Effector memory CD8-positive, alpha-beta T cell (primary cell): ENCODE measurements around the gene UROC1.

Experiments
- ATAC-seq: fragments of 150-1000 bp; cut with Tn5 transposase; replicated peaks from 2 replicates; pipeline ENCODE4 v1.10.0; 2021; ENCODE audit warnings: mild to moderate bottlenecking, moderate library complexity
- DNase-seq, 3 experiments: peaks; one replicate each; pipeline ENCODE4 v3.0.0; 2021
- H3K27ac Mint-ChIP-seq, 2 donors: one replicate each; pipeline ENCODE4 v1.8.0; 2022; ENCODE audit warnings: mild to moderate bottlenecking in 2 of 2, mixed read lengths in 2 of 2, moderate library complexity in 2 of 2
- H3K27me3 Mint-ChIP-seq, 2 donors: one replicate each; pipeline ENCODE4 v1.8.0; 2022; ENCODE audit warnings: mixed read lengths in 2 of 2
- H3K36me3 Mint-ChIP-seq: one replicate; pipeline ENCODE4 v1.8.0; 2022; ENCODE audit warnings: mild to moderate bottlenecking, moderate library complexity, mixed read lengths; ENCODE audit not compliant: insufficient read depth
- H3K4me1 Mint-ChIP-seq, 2 donors: one replicate each; pipeline ENCODE4 v1.8.0; 2022; ENCODE audit warnings: low read depth in 2 of 2, mixed read lengths in 2 of 2
- H3K4me3 Mint-ChIP-seq, 2 donors: one replicate each; pipeline ENCODE4 v1.8.0; 2022; ENCODE audit warnings: mild to moderate bottlenecking in 2 of 2, mixed read lengths in 2 of 2, moderate library complexity in 2 of 2
- H3K9me3 Mint-ChIP-seq, 2 donors: one replicate each; pipeline ENCODE4 v1.8.0; 2022; ENCODE audit warnings: mixed read lengths in 2 of 2
- total RNA-seq, 9 experiments: gene quantifications; one replicate each; lab custom pipeline; 2026; lab: John Stamatoyannopoulos, UW

The UROC1 gene
- 0 to 0.11 (median 0) reads per million in 9 experiments for total RNA-seq

DNA sequence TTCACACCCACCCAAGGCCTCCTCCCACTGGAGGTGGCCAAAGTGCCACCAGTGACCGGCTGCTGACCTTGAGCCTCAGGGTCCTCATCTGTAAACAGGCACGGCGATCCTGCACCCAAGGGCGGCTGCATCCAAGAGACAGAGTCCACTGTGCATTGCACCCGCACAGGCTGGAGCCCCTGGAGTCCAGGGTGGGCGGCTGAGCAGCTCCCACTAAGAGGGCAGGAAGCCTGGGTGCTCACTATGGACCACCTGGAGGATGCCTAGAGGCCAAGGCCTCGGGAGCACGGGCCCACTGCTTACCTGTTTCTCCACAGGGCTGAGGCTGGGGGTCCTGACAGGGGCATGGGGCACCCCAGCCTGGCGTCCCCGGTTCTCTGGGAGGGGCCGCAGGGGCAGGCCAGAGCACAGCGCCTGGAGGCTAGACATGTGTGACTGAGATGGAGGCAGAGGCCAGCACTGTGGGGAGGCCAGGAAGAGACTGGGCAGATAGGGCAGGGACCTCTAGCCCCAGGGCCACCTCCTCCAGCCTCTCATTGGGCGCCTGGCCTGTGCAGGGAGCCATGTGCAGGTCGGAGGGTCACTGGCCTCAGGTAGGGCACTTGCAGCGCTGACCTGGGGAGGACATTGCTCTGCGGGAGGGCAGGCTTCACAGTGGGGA is at the start of gene UROC1:
Gene UROC1 (minus strand): TSS at position 483 of the 661 bp plus-strand sequence. CDS start 54 bp downstream, at position 429.
- Mint-ChIP-seq H3K27me3 (peaks cover 5 to 27% of the 10 kb centered on the region in 2 donors), H3K9me3 (no peaks in the 10 kb centered on the region), H3K4me3 (no peak within 1 kb of the TSS), H3K27ac (no peak within 1 kb of the TSS), H3K4me1 (peaks cover 0 to 3% of the 10 kb centered on the region in 2 donors), H3K36me3 (no peaks in the 10 kb centered on the region)
- ATAC-seq: no peak
- no peak for DNase-seq

DNA sequence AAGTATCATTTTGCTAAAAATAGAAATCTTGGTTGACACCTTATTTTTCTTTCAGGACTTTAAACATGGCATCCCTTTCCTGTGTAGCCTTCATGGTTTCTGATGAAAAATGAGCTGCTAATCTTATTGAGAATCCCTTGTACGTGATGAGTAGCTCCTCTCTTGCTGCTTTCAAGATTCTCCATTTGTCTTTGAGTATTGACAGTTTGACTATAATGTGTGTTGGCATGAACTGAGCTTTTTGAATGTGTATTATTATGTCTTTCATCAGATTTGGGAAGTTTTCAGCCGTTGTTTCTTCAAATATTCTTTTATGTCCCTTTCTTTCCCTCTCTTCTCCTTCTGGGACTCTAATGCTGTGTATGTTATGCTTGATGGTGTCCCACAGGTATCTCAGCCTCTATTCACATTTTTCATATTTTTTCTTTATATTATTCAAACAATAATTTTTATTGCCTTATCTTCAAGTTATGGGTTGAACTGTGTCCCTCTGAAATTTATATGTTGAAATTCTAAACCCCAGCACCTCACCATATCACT is 45.2 kb upstream of the UROC1 start:
- H3K4me1 Mint-ChIP-seq: no peaks in the 10 kb centered on the region
- H3K27ac Mint-ChIP-seq: no peak overlapping the region

DNA sequence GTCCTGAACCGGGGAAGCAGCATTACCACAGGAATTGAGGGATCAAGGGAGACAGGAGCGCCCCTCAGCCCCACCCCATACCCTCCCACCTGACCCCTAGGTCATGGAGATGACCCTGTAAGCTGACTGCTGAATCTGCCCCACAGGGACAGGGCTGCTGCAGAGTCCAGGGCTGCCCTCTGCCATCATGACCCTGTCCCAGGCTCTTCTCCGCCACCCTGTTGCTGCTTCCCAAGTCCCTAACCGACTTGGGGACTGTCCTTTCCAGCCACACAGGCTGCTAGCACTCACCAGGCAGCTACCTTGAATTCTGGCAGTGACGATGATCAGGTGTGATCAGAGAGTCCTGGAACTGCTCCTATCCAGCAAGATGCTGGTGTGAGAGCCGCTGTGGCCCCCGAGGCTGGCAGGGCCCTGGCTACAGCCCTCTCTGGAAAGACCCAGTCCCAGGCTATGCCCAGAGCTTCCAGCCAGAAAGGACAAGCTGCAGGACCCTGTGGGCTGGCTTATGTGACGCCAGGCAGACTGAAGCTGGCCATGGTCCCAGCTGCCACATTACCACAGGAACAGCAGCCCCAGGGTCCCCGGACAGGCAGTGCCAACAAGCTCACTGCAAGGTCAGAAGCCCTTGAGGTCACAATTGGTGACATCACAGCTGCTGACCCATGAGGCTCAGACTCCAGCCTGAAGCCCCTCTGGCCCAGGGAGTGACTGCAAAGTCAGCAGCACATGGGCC is 40.9 kb upstream of the UROC1 start, which contains the start of gene C3orf22:
Gene C3orf22 (minus strand): TSS at position 597 of the 736 bp plus-strand sequence. CDS start 5,542 bp downstream, outside the sequence.
- H3K9me3 Mint-ChIP-seq: no peaks in the 10 kb centered on the region
- DNase-seq (no peak), ATAC-seq (no peak)
- H3K27me3 Mint-ChIP-seq: peaks cover 7% of the 10 kb centered on the region in 2 donors
- H3K27ac Mint-ChIP-seq: no peak within 1 kb of the TSS
- H3K4me1 Mint-ChIP-seq: no peaks in the 10 kb centered on the region
- no peaks in the 10 kb centered on the region for H3K36me3 Mint-ChIP-seq
- no peak within 1 kb of the TSS for H3K4me3 Mint-ChIP-seq

More for the DNA sequence above, 45.2 kb upstream of the UROC1 start:
- DNase-seq: no peak
- no peak overlapping the region for H3K4me3 Mint-ChIP-seq
- no peaks in the 10 kb centered on the region for H3K9me3 Mint-ChIP-seq
- no peak for ATAC-seq
- peaks cover 28 to 36% of the 10 kb centered on the region in 2 donors for H3K27me3 Mint-ChIP-seq
- no peaks in the 10 kb centered on the region for H3K36me3 Mint-ChIP-seq

DNA sequence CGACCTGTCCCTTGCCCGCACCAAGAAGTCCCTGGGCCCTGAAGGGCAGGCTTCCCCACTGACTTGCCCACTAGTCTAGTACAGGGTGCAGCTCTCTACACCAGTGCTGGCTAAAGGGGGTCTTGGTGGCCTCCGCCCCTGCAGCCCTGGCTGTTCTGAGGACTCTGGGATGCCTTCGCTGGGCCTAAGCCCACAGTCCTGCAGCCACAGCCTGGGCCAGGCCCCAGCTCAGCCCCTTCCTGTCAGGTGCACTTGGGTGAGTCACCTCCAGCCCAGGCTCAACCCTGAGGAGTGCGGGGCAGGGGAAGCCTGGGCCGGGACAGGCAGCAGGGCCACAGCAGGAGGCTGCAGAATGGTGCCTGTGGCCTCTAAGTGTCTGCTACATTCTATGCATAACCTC is 40.2 kb upstream of the UROC1 start:
- DNase-seq (no peak), ATAC-seq (no peak)
- Mint-ChIP-seq H3K36me3 (no peaks in the 10 kb centered on the region), H3K4me1 (no peaks in the 10 kb centered on the region), H3K27me3 (peaks cover 7% of the 10 kb centered on the region in 2 donors), H3K9me3 (no peaks in the 10 kb centered on the region), H3K27ac (no peak overlapping the region), H3K4me3 (no peak overlapping the region)

DNA sequence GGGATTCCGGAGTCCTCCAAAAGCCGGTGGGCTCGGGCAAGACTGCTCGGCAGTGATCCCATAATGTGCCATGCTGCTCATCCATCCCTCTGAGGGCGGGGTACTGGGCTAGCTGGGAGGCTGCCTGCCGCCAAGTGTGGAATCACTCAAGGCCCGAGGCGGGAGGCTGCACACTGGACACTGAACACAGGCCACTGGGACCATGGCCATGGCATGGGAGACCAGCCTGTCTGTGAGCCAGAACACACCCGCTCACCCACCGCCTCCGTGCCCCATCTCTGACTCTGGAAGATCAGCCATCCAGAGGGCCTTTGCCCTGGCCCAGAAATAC is 39.8 kb upstream of the UROC1 start:
- Mint-ChIP-seq H3K9me3 (no peaks in the 10 kb centered on the region), H3K27me3 (peaks cover 7% of the 10 kb centered on the region in 2 donors), H3K27ac (no peak overlapping the region), H3K36me3 (no peaks in the 10 kb centered on the region), H3K4me1 (no peaks in the 10 kb centered on the region), H3K4me3 (no peak overlapping the region)
- DNase-seq: no peak
- no peak for ATAC-seq

DNA sequence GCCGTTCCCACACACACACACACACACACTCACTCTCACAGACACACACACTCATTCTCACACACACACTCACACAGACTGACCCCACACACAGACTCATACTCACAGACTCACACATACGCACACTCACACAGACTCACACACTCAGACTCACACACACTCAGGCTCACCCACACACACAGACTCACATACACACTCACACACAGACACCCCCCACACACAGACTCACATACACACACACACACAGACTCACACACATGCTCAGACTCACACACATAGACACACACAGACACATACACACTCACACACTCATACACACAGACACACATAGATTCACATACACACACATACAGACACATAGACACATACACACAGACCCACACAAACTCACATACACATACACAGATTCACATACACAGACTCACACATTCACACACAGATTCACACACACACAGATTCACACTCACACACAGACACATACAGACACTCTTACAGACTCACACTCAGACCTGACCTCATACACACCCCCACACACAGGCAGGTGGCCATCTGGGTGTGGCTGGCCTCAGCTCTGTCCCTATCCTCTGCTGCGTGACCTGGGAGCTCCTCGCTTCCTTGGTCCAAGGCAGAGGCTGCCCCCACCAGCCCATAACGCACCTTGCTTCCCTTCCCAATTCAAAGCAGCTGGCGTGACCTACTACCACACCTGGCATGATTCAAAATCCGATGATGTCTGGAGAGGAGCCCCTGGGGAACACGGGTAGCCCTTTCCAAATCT is 39.3 kb upstream of the UROC1 start:
- Mint-ChIP-seq H3K4me1 (no peaks in the 10 kb centered on the region), H3K27ac (no peak overlapping the region), H3K9me3 (no peaks in the 10 kb centered on the region), H3K4me3 (no peak overlapping the region), H3K36me3 (no peaks in the 10 kb centered on the region), H3K27me3 (peaks cover 4 to 5% of the 10 kb centered on the region in 2 donors)
- DNase-seq (no peak), ATAC-seq (no peak)

DNA sequence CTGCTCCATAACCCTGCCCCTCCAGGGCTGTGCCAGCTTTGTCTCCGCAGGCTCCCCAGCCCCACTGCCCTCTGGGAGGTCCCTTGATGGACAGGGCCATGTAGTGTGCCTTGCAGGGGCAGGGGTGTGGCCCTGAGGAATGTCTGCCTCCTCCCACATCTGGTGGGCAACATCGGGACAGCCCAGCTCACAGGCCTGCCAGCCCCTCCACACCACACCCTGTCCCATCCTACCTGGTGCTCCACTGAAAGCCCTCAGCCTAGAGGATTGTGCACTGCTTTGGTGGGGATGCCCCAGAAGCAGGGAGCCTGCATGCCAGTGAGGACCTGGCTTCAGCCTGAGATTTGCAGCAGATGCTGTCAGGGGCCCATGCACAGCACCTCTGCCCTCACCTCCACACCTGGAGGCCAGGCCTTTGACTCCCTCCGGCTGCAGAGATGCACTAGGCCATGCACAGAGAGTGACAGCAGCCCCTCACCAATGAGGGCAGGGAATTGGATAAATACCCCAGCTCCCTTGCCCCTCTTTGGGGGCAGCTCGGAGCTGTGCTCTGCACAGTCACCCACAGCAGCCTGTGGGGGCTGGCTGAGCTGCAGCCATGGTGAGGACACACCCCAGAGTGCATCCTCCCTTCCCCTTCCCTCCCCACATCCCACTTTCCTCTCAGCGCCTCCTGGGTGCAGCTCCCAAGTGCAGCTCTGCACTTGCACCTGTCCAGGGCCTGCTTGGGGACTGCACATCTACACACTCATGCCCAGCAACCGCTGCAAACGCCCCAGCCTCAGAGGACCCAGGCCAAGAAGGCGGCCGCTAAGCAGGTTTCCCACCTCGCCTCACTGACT is 38.4 kb upstream of the UROC1 start:
- ATAC-seq (no peak), DNase-seq (no peak)
- H3K4me1 Mint-ChIP-seq: no peaks in the 10 kb centered on the region
- no peak overlapping the region for H3K4me3 Mint-ChIP-seq
- peaks cover 3 to 7% of the 10 kb centered on the region in 2 donors for H3K27me3 Mint-ChIP-seq
- H3K36me3 Mint-ChIP-seq: no peaks in the 10 kb centered on the region
- no peaks in the 10 kb centered on the region for H3K9me3 Mint-ChIP-seq
- H3K27ac Mint-ChIP-seq: no peak overlapping the region

DNA sequence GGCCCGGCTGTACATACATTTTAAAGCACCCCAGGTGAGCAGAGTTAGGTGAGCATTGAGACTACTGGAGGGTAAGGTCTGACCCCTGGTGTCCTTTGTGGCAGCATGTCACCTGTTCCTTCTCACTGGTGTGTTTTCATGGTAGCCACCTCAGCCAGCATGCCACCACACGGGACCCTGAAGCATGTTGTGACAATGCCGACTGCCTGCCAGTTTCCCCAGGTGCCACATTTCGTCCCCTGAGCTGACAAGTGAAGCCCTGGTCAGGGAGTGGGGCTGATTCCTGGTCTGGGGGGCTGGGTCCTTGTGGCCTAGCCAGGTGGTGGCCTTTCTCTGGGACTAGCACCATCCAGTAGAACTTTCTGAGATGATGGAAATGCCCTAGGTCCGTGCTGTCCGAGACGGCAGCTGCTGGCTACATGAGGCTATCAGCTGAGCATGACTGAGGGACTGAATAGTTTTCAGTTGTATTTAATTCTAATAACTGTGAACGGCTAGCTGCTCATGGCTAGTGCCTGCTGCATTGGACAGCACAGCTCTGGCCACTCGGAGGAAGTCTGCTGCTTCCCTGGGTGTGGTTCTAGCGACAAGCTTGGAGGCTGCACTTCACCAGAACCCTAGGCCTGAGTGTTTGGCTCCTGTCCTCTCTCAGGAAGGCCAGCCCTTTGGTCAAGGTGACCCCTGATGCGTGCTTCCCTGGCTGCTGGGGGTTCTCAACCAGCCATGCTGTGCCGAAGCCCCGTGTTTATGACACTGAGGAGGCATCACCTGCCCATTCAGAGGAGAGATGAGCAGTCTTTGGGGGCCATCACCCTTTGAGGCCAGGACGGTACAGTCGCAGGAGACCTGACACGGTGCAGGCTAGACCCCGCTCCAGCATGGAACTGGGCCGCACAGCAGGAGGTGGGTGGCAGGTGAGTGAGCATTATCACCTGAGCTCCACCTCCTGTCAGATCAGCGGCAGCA is 37.3 kb upstream of the UROC1 start:
- no peak overlapping the region for H3K4me3 Mint-ChIP-seq
- DNase-seq (no peak), ATAC-seq (no peak)
- H3K27me3 Mint-ChIP-seq: peaks cover 13 to 19% of the 10 kb centered on the region in 2 donors
- no peaks in the 10 kb centered on the region for H3K36me3 Mint-ChIP-seq
- H3K4me1 Mint-ChIP-seq: no peaks in the 10 kb centered on the region
- no peak overlapping the region for H3K27ac Mint-ChIP-seq
- H3K9me3 Mint-ChIP-seq: no peaks in the 10 kb centered on the region

DNA sequence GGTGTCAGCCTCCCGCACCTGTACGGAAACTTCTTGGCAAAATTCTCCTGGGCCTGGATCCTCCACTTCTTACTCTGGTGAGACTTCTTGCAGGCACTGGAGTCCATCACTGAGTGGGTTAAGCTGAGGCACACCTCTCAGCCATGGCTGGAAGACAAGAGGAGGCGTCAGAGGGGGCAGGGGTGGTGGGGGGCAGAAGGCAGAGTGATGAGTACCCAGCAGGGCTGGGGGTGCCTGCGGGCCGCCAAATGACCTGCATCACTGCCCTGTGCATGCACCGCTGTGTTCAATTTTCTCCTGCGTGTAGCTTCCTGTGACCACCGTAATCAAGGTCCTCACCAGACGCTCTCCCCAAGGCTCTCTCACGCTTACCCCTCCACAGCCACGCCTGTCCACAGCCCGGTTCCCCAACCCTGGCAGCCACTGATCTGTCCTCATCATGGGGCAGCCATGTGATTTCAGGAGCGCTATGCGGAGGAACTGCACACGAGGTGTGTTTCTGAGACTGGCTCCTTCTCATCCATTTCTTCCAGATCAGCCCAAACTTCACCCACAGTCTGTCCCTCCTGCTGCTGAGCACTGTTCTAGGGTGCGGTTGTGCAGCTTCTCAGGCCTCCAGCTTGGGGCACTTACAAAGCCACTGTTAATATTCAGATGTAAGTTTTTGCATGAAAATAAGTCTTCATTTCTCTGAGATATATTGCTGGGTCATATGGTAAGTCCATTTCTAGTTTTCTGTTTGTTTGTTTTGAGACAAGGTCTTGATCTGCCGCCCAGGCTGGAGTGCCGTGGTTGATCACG is 35.9 kb upstream of the UROC1 start:
- no peak for DNase-seq
- Mint-ChIP-seq H3K4me3 (no peak overlapping the region), H3K4me1 (no peaks in the 10 kb centered on the region), H3K27me3 (peaks cover 19 to 32% of the 10 kb centered on the region in 2 donors), H3K36me3 (no peaks in the 10 kb centered on the region), H3K9me3 (no peaks in the 10 kb centered on the region), H3K27ac (no peak overlapping the region)
- no peak for ATAC-seq

DNA sequence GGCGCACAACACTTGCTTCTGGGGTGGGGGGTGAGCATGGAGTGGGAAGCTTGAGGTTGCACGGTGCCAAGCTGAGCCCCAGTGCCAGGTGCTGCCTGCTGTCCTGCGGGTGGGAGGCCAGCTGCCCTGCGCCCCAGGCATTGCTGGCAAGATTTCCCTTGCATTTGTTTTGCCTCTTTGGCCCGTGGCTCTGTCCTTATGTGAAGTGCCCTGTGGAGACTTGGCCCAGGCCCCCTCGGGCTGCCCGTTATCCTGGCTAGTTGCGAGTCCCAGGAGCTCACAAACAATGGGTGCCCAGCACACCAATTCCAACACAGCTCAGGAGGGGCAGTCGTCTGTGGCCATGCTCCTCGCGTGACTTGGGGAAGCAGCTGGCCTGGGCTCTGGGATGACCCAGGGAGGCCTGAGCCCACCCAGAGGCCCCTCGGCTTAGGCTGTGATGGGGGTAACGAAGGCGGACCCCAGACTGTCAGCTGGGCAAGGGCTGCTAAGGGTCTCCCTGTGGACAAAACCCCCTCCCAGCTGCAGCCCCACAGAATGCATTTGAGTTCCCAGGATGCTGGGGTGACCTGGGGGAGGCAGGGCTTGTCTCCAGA is 35.2 kb upstream of the UROC1 start:
- Mint-ChIP-seq H3K4me1 (no peaks in the 10 kb centered on the region), H3K4me3 (no peak overlapping the region), H3K9me3 (no peaks in the 10 kb centered on the region), H3K27ac (no peak overlapping the region), H3K36me3 (no peaks in the 10 kb centered on the region), H3K27me3 (peaks cover 19 to 39% of the 10 kb centered on the region in 2 donors)
- no peak for ATAC-seq
- no peak for DNase-seq
